NCI-H1930 (cell line): ENCODE measurements around the gene CEP170B.
"Not testable (repeated sequence)": the region's sequence is repeated elsewhere in the genome, so short reads cannot be mapped to it uniquely, and the experiment has no call there.

ENCODE experiments used
- DNase-seq, 2 experiments: peaks; one replicate each; lab custom pipeline; 2025; lab: John Stamatoyannopoulos, UW

Gene CEP170B

GRCh38 chr14:104891664-104892530 is 26.8 kb downstream of the CEP170B start:
- DNase-seq, result no peak

- no peak for DNase-seq
These were observed 27.7 kb downstream of the CEP170B start for GRCh38 chr14:104892531-104893434.

GRCh38 chr14:104893435-104894207 is 28.6 kb downstream of the CEP170B start:
- no peak for DNase-seq

GRCh38 chr14:104894331-104895206 is 29.5 kb downstream of the CEP170B start:
- no peak for DNase-seq

- no peak for DNase-seq
These were observed 30.2 kb downstream of the CEP170B start for GRCh38 chr14:104895207-104895785.

GRCh38 chr14:104895786-104896661 is 31.0 kb downstream of the CEP170B start:
- no peak for DNase-seq

- no peak for DNase-seq
These were observed 32.5 kb downstream of the CEP170B start for GRCh38 chr14:104897330-104898194.

GRCh38 chr14:104898195-104898558 is 33.1 kb downstream of the CEP170B start:
- DNase-seq, result no peak

GRCh38 chr14:104898870-104899510 is 33.9 kb downstream of the CEP170B start:
- no peak for DNase-seq

- DNase-seq, result no peak
These were observed 34.7 kb downstream of the CEP170B start for GRCh38 chr14:104899781-104900180.

- no peak for DNase-seq
These were observed 35.8 kb downstream of the CEP170B start for GRCh38 chr14:104900639-104901512.

GRCh38 chr14:104903990-104904389 is 38.9 kb downstream of the CEP170B start:
- DNase-seq, result no peak

- DNase-seq, result not testable (repeated sequence)
These were observed 39.8 kb downstream of the CEP170B start for GRCh38 chr14:104904650-104905578.

GRCh38 chr14:104905579-104905933 is 40.5 kb downstream of the CEP170B start:
- not testable (repeated sequence) for DNase-seq

GRCh38 chr14:104908303-104908702 is 43.2 kb downstream of the CEP170B start:
- DNase-seq, result no peak

GRCh38 chr14:104912053-104912452 is 47.0 kb downstream of the CEP170B start:
- DNase-seq, result no peak
